ENCODE results near the gene TBC1D23.

The TBC1D23 gene

DNA sequence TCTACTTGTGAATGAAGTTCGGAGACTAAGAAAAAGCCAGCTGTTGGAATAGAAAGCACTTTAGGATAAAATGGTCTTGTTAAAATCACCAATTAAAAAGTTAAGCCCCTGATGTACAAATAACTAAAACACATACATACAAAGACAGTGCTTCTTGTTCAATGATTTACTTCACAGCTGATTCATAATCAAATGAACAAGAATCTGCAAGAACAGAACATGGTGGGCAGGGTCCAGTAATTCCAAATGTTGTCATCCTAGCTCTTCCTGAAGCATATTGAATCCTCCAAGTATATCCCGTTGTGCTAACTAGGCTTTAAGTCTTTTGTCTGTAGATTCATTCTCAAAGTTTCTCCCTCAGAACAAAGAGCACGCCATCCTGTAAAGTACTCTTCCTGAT, 98.2 kb downstream of the TBC1D23 start:
- no peak overlapping the region for H3K4me2 ChIP-seq (ENCODE audit: low read length)
- no peaks in the 10 kb centered on the region for H3K9me2 ChIP-seq (replicated peaks; ENCODE audit: control insufficient read depth, low read length)
- H3K27me3 ChIP-seq (ENCODE audit: control insufficient read depth, low read length): no peaks in the 10 kb centered on the region
- H3K27ac ChIP-seq (ENCODE audit: low read depth, low read length): no peak overlapping the region
- no peak for TF ChIP-seq EZH2phosphoT487 (IDR thresholded peaks at IDR 0.05; ENCODE audit: borderline replicate concordance, low read length)
- TF ChIP-seq, protein P1, sequence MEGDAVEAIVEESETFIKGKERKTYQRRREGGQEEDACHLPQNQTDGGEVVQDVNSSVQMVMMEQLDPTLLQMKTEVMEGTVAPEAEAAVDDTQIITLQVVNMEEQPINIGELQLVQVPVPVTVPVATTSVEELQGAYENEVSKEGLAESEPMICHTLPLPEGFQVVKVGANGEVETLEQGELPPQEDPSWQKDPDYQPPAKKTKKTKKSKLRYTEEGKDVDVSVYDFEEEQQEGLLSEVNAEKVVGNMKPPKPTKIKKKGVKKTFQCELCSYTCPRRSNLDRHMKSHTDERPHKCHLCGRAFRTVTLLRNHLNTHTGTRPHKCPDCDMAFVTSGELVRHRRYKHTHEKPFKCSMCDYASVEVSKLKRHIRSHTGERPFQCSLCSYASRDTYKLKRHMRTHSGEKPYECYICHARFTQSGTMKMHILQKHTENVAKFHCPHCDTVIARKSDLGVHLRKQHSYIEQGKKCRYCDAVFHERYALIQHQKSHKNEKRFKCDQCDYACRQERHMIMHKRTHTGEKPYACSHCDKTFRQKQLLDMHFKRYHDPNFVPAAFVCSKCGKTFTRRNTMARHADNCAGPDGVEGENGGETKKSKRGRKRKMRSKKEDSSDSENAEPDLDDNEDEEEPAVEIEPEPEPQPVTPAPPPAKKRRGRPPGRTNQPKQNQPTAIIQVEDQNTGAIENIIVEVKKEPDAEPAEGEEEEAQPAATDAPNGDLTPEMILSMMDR (IDR thresholded peaks at IDR 0.05; ENCODE audit: low read depth, low read length, poor library complexity, severe bottlenecking): no peak
- H4K20me1 ChIP-seq (ENCODE audit: control insufficient read depth, insufficient read depth, low read depth, low read length): no peaks in the 10 kb centered on the region
- H3K4me1 ChIP-seq (ENCODE audit: control insufficient read depth, low read length): no peaks in the 10 kb centered on the region
- peaks cover 65% of the 10 kb centered on the region for H3K36me3 ChIP-seq (ENCODE audit: control insufficient read depth, low read length)
- H3F3A ChIP-seq (ENCODE audit: control insufficient read depth, insufficient read depth): no peaks in the 10 kb centered on the region
- no peaks in the 10 kb centered on the region for H3K79me2 ChIP-seq (ENCODE audit: control insufficient read depth, low read length)
- H3K4me3 ChIP-seq (ENCODE audit: low read length): no peak overlapping the region
- H3K9me3 ChIP-seq (ENCODE audit: control insufficient read depth, insufficient read depth, low read length): no peaks in the 10 kb centered on the region

DNA sequence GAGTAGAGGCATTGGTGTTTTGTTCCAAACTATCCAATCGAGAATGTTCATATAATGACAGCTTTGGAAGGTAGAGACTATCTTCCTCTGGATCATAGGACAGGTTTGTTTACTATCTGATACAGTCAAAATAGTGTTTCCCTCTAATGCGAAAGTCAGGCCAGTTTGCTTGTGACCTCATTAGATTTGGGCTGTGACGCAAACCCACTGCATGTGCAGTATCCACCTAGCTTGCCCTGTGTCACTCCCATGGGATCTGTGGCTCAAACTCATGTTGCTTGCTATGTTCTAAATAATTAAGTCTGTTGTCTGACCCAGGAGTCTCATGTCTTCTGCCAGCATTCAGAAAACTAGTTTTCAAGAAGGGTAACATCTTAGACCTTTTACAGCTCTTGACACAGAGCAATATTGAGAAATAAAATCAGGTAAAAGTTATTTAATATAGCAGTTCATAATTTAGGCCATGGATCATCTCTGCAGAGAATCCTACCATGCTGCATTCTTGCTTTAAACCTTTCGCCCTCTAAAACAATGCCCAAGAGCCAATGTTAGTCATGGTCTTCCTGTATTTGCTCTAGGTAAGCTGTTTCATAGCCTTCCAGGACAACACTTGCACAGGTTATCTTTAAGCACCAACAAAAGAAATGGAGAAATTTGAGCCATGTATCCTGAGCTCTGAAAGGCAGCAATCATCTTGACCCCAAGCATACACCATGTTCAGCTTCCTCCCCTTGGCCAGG, 100.1 kb downstream of the TBC1D23 start:
- peaks cover 67% of the 10 kb centered on the region for H3K36me3 ChIP-seq (ENCODE audit: control insufficient read depth, low read length)
- H4K20me1 ChIP-seq (ENCODE audit: control insufficient read depth, insufficient read depth, low read depth, low read length): no peaks in the 10 kb centered on the region
- TF ChIP-seq, protein P1 (IDR thresholded peaks at IDR 0.05; ENCODE audit: low read depth, low read length, poor library complexity, severe bottlenecking): no peak
- TF ChIP-seq EZH2phosphoT487 (IDR thresholded peaks at IDR 0.05; ENCODE audit: borderline replicate concordance, low read length): no peak
- H3F3A ChIP-seq (ENCODE audit: control insufficient read depth, insufficient read depth): no peaks in the 10 kb centered on the region
- no peak overlapping the region for H3K4me3 ChIP-seq (ENCODE audit: low read length)
- H3K4me1 ChIP-seq (ENCODE audit: control insufficient read depth, low read length): no peaks in the 10 kb centered on the region
- H3K79me2 ChIP-seq (ENCODE audit: control insufficient read depth, low read length): no peaks in the 10 kb centered on the region
- no peaks in the 10 kb centered on the region for H3K9me2 ChIP-seq (replicated peaks; ENCODE audit: control insufficient read depth, low read length)
- no peak overlapping the region for H3K27ac ChIP-seq (ENCODE audit: low read depth, low read length)
- no peaks in the 10 kb centered on the region for H3K9me3 ChIP-seq (ENCODE audit: control insufficient read depth, insufficient read depth, low read length)
- H3K27me3 ChIP-seq (ENCODE audit: control insufficient read depth, low read length): no peaks in the 10 kb centered on the region
- H3K4me2 ChIP-seq (ENCODE audit: low read length): no peak overlapping the region

DNA sequence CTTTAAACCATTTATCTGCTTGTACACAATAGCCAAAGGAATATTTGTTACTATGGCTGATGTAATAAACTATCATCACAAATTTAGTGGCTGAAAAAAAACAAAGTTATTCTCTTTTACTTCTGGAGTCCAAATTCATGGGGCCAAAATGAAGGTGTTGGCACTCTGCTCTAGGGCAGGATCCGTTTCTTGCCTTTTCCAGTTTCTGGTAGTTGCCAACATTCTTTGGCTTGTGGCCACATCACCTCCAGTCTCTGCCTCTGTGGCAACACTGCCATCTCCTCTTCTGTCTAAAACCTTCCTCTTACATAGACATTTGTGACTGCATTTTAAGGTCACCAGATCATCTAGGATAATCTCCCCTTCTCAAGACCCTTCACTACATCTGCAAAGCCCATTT, 101.1 kb downstream of the TBC1D23 start:
- H3K9me3 ChIP-seq (ENCODE audit: control insufficient read depth, insufficient read depth, low read length): no peaks in the 10 kb centered on the region
- no peak overlapping the region for H3K27ac ChIP-seq (ENCODE audit: low read depth, low read length)
- no peak overlapping the region for H3K4me2 ChIP-seq (ENCODE audit: low read length)
- H3K27me3 ChIP-seq (ENCODE audit: control insufficient read depth, low read length): no peaks in the 10 kb centered on the region
- H3F3A ChIP-seq (ENCODE audit: control insufficient read depth, insufficient read depth): no peaks in the 10 kb centered on the region
- no peaks in the 10 kb centered on the region for H3K4me1 ChIP-seq (ENCODE audit: control insufficient read depth, low read length)
- H3K4me3 ChIP-seq (ENCODE audit: low read length): no peak overlapping the region
- no peaks in the 10 kb centered on the region for H3K79me2 ChIP-seq (ENCODE audit: control insufficient read depth, low read length)
- H3K36me3 ChIP-seq (ENCODE audit: control insufficient read depth, low read length): peaks cover 69% of the 10 kb centered on the region
- H3K9me2 ChIP-seq (replicated peaks; ENCODE audit: control insufficient read depth, low read length): no peaks in the 10 kb centered on the region
- no peak for TF ChIP-seq EZH2phosphoT487 (IDR thresholded peaks at IDR 0.05; ENCODE audit: borderline replicate concordance, low read length)
- TF ChIP-seq, protein P1 (IDR thresholded peaks at IDR 0.05; ENCODE audit: low read depth, low read length, poor library complexity, severe bottlenecking): no peak
- H4K20me1 ChIP-seq (ENCODE audit: control insufficient read depth, insufficient read depth, low read depth, low read length): no peaks in the 10 kb centered on the region

All from DOHH2 (cell line).